ENCODE data around the gene ZNF444. TPM values are rescaled to one million over a fixed set of nuclear protein-coding genes. Genes with fewer than 3 reads are reported as not detected.
"Not testable (repeated sequence)": the region's sequence is repeated elsewhere in the genome, so short reads cannot be mapped to it uniquely, and the experiment has no call there.

ZNF444 gene
- total RNA-seq, 1 donor from 2014 or later: 33.8 TPM

DNA sequence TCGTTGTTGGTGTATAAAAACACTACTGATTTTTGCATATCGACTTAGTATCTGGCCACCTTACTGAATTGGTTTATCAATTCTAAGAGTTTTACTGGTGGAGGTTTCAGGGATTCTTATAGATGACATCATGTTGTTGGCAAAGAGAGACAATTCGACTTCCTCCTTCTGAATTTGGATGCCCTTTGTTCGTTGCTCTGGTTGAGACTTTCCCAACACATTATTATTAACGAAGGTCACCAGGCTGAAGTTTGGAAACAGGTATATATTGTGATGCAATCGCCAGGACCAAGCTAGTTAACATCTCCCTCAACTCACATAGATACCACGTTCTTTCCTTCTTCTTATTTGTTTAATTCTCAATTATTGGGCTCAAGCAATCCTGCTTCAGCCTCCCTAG lies 58.6 kb downstream of the ZNF444 start:
- Mint-ChIP-seq H3K4me1 (ENCODE audit: low read depth) (no peaks in the 10 kb centered on the region), H3K9me3 (no peaks in the 10 kb centered on the region), H3K27me3 (ENCODE audit: insufficient read depth) (peaks cover 4% of the 10 kb centered on the region), H3K4me3 (no peak overlapping the region), H3K27ac (no peak overlapping the region), H3K36me3 (ENCODE audit: low read depth) (no peaks in the 10 kb centered on the region)
- intact Hi-C loops (cut with micrococcal nuclease): no loop called here
- no peak for DNase-seq (ENCODE audit: low spot score)

DNA sequence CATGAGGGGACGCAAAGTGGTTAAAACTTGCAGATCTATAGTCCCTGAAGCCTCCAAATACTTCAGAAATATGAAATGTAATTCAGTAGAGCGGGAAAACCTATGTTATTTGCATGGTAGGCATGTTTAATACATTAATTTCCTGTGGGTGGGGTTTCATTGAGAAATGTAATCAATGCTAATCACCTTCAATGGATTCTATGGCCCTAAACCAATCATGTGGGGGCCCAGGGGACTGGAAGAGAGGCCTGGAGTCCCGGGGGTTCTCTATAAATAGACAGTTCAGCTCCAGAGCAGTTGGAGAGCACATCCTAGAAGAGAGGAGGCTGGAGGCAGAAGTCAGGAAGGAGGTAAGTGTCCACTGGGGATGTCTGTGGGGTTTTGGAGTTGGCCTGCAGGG lies 60.9 kb downstream of the ZNF444 start, which contains the start of gene ZSCAN5C:
ZSCAN5C (plus strand) TSS at position 301 of the 400 bp plus-strand sequence. CDS start 3,641 bp downstream, outside the sequence.
- Mint-ChIP-seq H3K27me3 (ENCODE audit: insufficient read depth) (peaks cover 4% of the 10 kb centered on the region), H3K4me1 (ENCODE audit: low read depth) (no peaks in the 10 kb centered on the region), H3K27ac (no peak within 1 kb of the TSS), H3K4me3 (no peak within 1 kb of the TSS), H3K9me3 (no peaks in the 10 kb centered on the region), H3K36me3 (ENCODE audit: low read depth) (no peaks in the 10 kb centered on the region)
- intact Hi-C loops (cut with micrococcal nuclease): no loop called here
- no peak for DNase-seq (ENCODE audit: low spot score)

DNA sequence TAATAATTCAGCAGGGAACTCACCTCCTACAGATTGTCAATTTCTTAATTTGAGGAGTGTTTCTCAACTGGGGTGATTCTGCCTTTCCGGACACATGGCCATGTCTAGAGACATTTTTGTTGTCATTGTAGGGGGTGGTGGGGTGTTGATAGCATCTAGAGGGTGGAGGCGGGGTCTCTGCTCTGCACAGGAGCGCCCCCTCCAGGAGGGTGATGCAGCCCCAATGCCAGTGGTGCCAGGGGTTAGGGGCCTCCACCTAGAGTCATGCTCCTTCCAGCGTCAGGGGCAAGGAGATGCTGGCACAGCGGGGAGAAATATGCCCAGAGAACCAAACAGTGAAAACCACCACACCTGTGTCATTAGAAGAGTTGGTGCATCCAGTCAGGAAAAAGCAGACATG lies 66.5 kb downstream of the ZNF444 start:
- H3K4me1 Mint-ChIP-seq (ENCODE audit: low read depth); H3K27me3 Mint-ChIP-seq (ENCODE audit: insufficient read depth); DNase-seq (ENCODE audit: low spot score); H3K9me3 Mint-ChIP-seq; H3K4me3 Mint-ChIP-seq; H3K36me3 Mint-ChIP-seq (ENCODE audit: low read depth); H3K27ac Mint-ChIP-seq; intact Hi-C loops (cut with micrococcal nuclease): not testable (repeated sequence)

- H3K36me3 Mint-ChIP-seq (ENCODE audit: low read depth): no peaks in the 10 kb centered on the region
- intact Hi-C loops (cut with micrococcal nuclease): no loop called here
- no peaks in the 10 kb centered on the region for H3K4me1 Mint-ChIP-seq (ENCODE audit: low read depth)
- DNase-seq (ENCODE audit: low spot score): no peak
- no peak overlapping the region for H3K4me3 Mint-ChIP-seq
- H3K9me3 Mint-ChIP-seq: no peaks in the 10 kb centered on the region
- H3K27me3 Mint-ChIP-seq (ENCODE audit: insufficient read depth): no peaks in the 10 kb centered on the region
- H3K27ac Mint-ChIP-seq: no peak overlapping the region
Observed at GRCh38 chr19:56209091-56209490, 68.0 kb downstream of the ZNF444 start.

DNA sequence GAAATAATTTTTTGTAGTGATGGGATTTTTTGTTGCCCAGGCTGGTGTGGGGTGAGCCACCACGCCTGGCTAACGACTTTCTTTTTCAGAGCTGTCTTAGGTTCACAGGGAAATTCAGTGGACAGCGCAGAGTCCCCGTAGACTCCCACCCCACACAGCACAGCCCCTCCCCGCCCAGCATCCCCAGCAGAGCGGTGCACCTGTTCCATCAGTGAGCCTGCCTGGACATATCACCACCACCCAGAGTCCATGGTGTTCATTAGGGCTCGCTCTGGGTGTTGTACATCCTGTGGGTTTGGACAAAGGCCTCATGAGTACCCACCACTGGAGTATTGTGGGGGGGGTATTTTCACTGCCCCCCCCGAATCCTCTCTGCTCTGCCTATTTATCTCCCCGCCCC lies 68.9 kb downstream of the ZNF444 start:
- DNase-seq (ENCODE audit: low spot score); H3K36me3 Mint-ChIP-seq (ENCODE audit: low read depth); H3K4me1 Mint-ChIP-seq (ENCODE audit: low read depth); H3K9me3 Mint-ChIP-seq; H3K27me3 Mint-ChIP-seq (ENCODE audit: insufficient read depth); H3K4me3 Mint-ChIP-seq; H3K27ac Mint-ChIP-seq; intact Hi-C loops (cut with micrococcal nuclease): not testable (repeated sequence)

Other genes with a start within 250 kb of the ZNF444 start
- gene NLRP13, start 209.0 kb upstream of the ZNF444 start, total RNA-seq: not detected in 2 replicates
- not detected in 2 replicates for gene NLRP8, start 193.5 kb upstream of the ZNF444 start, total RNA-seq
- gene NLRP5, start 154.5 kb upstream of the ZNF444 start, total RNA-seq: not detected in 2 replicates
- gene ZNF787, start 20.0 kb upstream of the ZNF444 start, total RNA-seq: 41.8 and 42.6 TPM in 2 replicates
- gene GALP, start 34.7 kb downstream of the ZNF444 start, total RNA-seq: not detected in 2 replicates
- not detected in 2 replicates for gene ZSCAN5B, start 56.5 kb downstream of the ZNF444 start, total RNA-seq
- not detected in 2 replicates for gene ZSCAN5C, start 61.0 kb downstream of the ZNF444 start, total RNA-seq
- gene EDDM13, start 131.5 kb downstream of the ZNF444 start, total RNA-seq: 0.29 and 0.51 TPM in 2 replicates
- gene ZSCAN5A, start 173.6 kb downstream of the ZNF444 start, total RNA-seq: 7.3 and 7.5 TPM in 2 replicates

Measured in activated T-helper 1 cell treated with anti-CD3 and anti-CD28 coated beads, Interleukin-12 subunit alpha, Interleukin-12 subunit beta, Interleukin-2, Interleukin-4 antibody, amounts not matched to agents 30 ng/mL and 10 ng/mL and 1 ng/mL, durations not matched to agents 14 hours and 24 hours and 36 hours (primary cell).